ENCODE measurements around the gene LGALS7. TPM values are rescaled to one million over a fixed set of nuclear protein-coding genes. Genes with fewer than 3 reads are reported as not detected.

LGALS7 gene
- total and polyA plus RNA-seq, 5 donors = 0.79 to 1.1 TPM; not detected in 3

GRCh38 chr19:38723606-38723965, 49.7 kb downstream of the LGALS7 start:
- Histone ChIP-seq H3K4me1 (ENCODE audit: control insufficient read depth, insufficient read depth, low read length) (peaks cover 29% of the 10 kb centered on the region), H3K9me3 (ENCODE audit: control insufficient read depth, low read length) (no peaks in the 10 kb centered on the region), H3K27me3 (ENCODE audit: control insufficient read depth, insufficient read depth) (no peaks in the 10 kb centered on the region), H3K27ac (ENCODE audit: low read length) (no peak overlapping the region), H3K4me3 (ENCODE audit: low read length) (no peak overlapping the region)
- DNase-seq (peak in 1 of 3 donors; percentile 47), ATAC-seq (no peak)
- WGBS = 52% methylated on average over 11 of the region's 11 CpGs
- intact Hi-C loops (cut with DNase I) = loop anchor here in 1 of 4 donors (5.0 kb wide), 1 partner anchor 66 kb away; no protein-coding TSS in a partner anchor

GRCh38 chr19:38722947-38723605, 50.2 kb downstream of the LGALS7 start:
- ATAC-seq = no peak

GRCh38 chr19:38721979-38722773, 51.1 kb downstream of the LGALS7 start:
- no peaks in the 10 kb centered on the region for H3K27me3 ChIP-seq (ENCODE audit: control insufficient read depth, insufficient read depth)
- H3K4me3 ChIP-seq (ENCODE audit: low read length) = no peak overlapping the region
- WGBS = 21% methylated on average over 17 of the region's 17 CpGs
- no peaks in the 10 kb centered on the region for H3K9me3 ChIP-seq (ENCODE audit: control insufficient read depth, low read length)
- H3K27ac ChIP-seq (ENCODE audit: low read length) = peak overlapping the region; percentile 79
- DNase-seq (peak; percentile 85 to 93 (median 91)), ATAC-seq (peak; percentile 64 to 82)
- intact Hi-C loops (cut with DNase I) = loop anchor here in 1 of 4 donors (5.0 kb wide), 1 partner anchor 65 kb away; no protein-coding TSS in a partner anchor
- H3K4me1 ChIP-seq (ENCODE audit: control insufficient read depth, insufficient read depth, low read length) = peaks cover 29% of the 10 kb centered on the region

More at GRCh38 chr19:38722947-38723605, 50.2 kb downstream of the LGALS7 start:
- no peak overlapping the region for H3K4me3 ChIP-seq (ENCODE audit: low read length)
- H3K4me1 ChIP-seq (ENCODE audit: control insufficient read depth, insufficient read depth, low read length) = peaks cover 29% of the 10 kb centered on the region
- no peaks in the 10 kb centered on the region for H3K9me3 ChIP-seq (ENCODE audit: control insufficient read depth, low read length)
- H3K27ac ChIP-seq (ENCODE audit: low read length) = peak overlapping the region; percentile 79
- intact Hi-C loops (cut with DNase I) = loop anchor here in 1 of 4 donors (5.0 kb wide), 1 partner anchor 66 kb away; no protein-coding TSS in a partner anchor
- 67% methylated on average over 10 of the region's 10 CpGs for WGBS
- no peak for DNase-seq
- H3K27me3 ChIP-seq (ENCODE audit: control insufficient read depth, insufficient read depth) = no peaks in the 10 kb centered on the region

GRCh38 chr19:38721496-38721895, 51.8 kb downstream of the LGALS7 start:
- 62% methylated on average over 20 of the region's 20 CpGs for WGBS

More at GRCh38 chr19:38721496-38721895, 51.8 kb downstream of the LGALS7 start:
- Histone ChIP-seq H3K9me3 (ENCODE audit: control insufficient read depth, low read length) (no peaks in the 10 kb centered on the region), H3K27ac (ENCODE audit: low read length) (peak overlapping the region; percentile 79), H3K4me1 (ENCODE audit: control insufficient read depth, insufficient read depth, low read length) (peaks cover 29% of the 10 kb centered on the region), H3K4me3 (ENCODE audit: low read length) (no peak overlapping the region), H3K27me3 (ENCODE audit: control insufficient read depth, insufficient read depth) (no peaks in the 10 kb centered on the region)
- ATAC-seq = no peak
- intact Hi-C loops (cut with DNase I) = loop anchor here in 1 of 4 donors (5.0 kb wide), 1 partner anchor 64 kb away; no protein-coding TSS in a partner anchor
- no peak for DNase-seq

Other genes starting within 250 kb of the LGALS7 start
- 1 to 10 TPM; 1.0 to 4.4 (median 3.0) TPM for gene MAP4K1, start 155.6 kb downstream of the LGALS7 start, total RNA-seq
- gene MAP4K1, start 155.6 kb downstream of the LGALS7 start, polyA plus RNA-seq = 0.88 TPM
- 100 to 1,000 TPM; 477 to 576 (median 534) TPM for gene EIF3K, start 154.3 kb downstream of the LGALS7 start, total RNA-seq
- 829 TPM for gene EIF3K, start 154.3 kb downstream of the LGALS7 start, polyA plus RNA-seq
- gene ACTN4, start 125.9 kb downstream of the LGALS7 start, total RNA-seq = 100 to 1,000 TPM; 116 to 226 (median 122) TPM
- gene ACTN4, start 125.9 kb downstream of the LGALS7 start, polyA plus RNA-seq = 87.4 TPM
- gene CAPN12, start 29.0 kb downstream of the LGALS7 start, total RNA-seq = under 1 TPM; 0.22 to 0.85 (median 0.54) TPM
- gene CAPN12, start 29.0 kb downstream of the LGALS7 start, polyA plus RNA-seq = 0.91 TPM
- not detected for gene LGALS7B, start 15.7 kb upstream of the LGALS7 start, total RNA-seq
- gene LGALS7B, start 15.7 kb upstream of the LGALS7 start, polyA plus RNA-seq = 0.70 TPM
- gene LGALS4, start 39.4 kb upstream of the LGALS7 start, total RNA-seq = 1 to 10 TPM in 2 of 4 donors, under 1 TPM in 2; 0.56 to 1.2 (median 0.85) TPM
- 0.45 TPM for gene LGALS4, start 39.4 kb upstream of the LGALS7 start, polyA plus RNA-seq
- gene ECH1, start 58.3 kb upstream of the LGALS7 start, total RNA-seq = 100 to 1,000 TPM; 403 to 585 (median 523) TPM
- gene ECH1, start 58.3 kb upstream of the LGALS7 start, polyA plus RNA-seq = 1,015 TPM
- gene HNRNPL, start 76.5 kb upstream of the LGALS7 start, total RNA-seq = 100 to 1,000 TPM; 146 to 206 (median 178) TPM
- gene HNRNPL, start 76.5 kb upstream of the LGALS7 start, polyA plus RNA-seq = 131 TPM
- gene RINL, start 104.8 kb upstream of the LGALS7 start, total RNA-seq = 1 to 10 TPM; 3.1 to 4.6 (median 3.5) TPM
- 7.2 TPM for gene RINL, start 104.8 kb upstream of the LGALS7 start, polyA plus RNA-seq
- gene SIRT2, start 126.1 kb upstream of the LGALS7 start, total RNA-seq = 10 to 100 TPM; 57.6 to 75.9 (median 60.3) TPM
- gene SIRT2, start 126.1 kb upstream of the LGALS7 start, polyA plus RNA-seq = 96.5 TPM
- 10 to 100 TPM; 16.0 to 20.6 (median 18.6) TPM for gene NFKBIB, start 126.5 kb upstream of the LGALS7 start, total RNA-seq
- 28.9 TPM for gene NFKBIB, start 126.5 kb upstream of the LGALS7 start, polyA plus RNA-seq
- under 1 TPM in 2 of 4 donors, not detected in 2; 0.29 to 0.33 TPM for gene CCER2, start 138.7 kb upstream of the LGALS7 start, total RNA-seq
- gene CCER2, start 138.7 kb upstream of the LGALS7 start, polyA plus RNA-seq = 0.14 TPM
- gene SARS2, start 157.2 kb upstream of the LGALS7 start, total RNA-seq = 10 to 100 TPM; 15.5 to 20.3 (median 16.4) TPM
- 18.5 TPM for gene SARS2, start 157.2 kb upstream of the LGALS7 start, polyA plus RNA-seq
- gene MRPS12, start 157.4 kb upstream of the LGALS7 start, total RNA-seq = 10 to 100 TPM; 49.9 to 68.7 (median 56.7) TPM
- 80.5 TPM for gene MRPS12, start 157.4 kb upstream of the LGALS7 start, polyA plus RNA-seq
- gene FBXO17, start 202.2 kb upstream of the LGALS7 start, total RNA-seq = 10 to 100 TPM in 3 of 4 donors, 1 to 10 TPM in 1; 8.5 to 12.9 (median 11.7) TPM
- 8.2 TPM for gene FBXO17, start 202.2 kb upstream of the LGALS7 start, polyA plus RNA-seq

Measured in right cardiac atrium (tissue), 5 donors.